HS-5 (cell line): ENCODE data around the gene ALG14.
"Not testable (repeated sequence)": the region's sequence is repeated elsewhere in the genome, so short reads cannot be mapped to it uniquely, and the experiment has no call there.

ENCODE experiments used
- DNase-seq: peaks from one replicate; pipeline ENCODE4 v3.0.0-alpha.2; 2012; ENCODE audit warnings: low read depth

ALG14 gene

DNA sequence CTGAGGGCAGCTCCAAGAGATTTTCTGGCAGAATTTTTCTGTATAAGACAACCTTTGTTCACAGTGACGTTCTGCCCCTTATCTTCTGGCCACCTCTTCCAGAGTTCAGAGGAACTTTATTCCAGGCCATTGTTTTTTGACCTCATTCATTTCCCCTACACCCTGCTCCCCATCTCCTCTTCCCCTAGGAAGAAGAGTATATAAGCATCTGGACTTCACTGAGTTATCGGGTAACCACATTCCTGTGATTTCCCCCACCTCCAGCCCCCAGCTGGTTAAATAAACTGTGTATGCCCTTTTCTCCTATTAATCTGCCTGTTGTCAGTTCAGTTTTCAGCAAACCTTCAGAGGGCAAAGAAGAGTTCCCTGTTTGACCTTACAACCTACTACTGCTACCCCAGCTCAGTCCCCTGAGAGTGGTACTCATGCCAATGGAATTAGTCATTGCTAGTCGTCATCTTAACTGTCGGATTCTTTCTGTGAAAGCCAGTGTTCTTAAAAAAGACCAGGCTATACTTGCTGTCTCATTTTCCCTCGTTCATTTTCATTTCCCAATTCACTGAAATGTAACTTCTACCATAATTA, 14.3 kb upstream of the ALG14 start:
- DNase-seq, result peak; percentile 93

DNA sequence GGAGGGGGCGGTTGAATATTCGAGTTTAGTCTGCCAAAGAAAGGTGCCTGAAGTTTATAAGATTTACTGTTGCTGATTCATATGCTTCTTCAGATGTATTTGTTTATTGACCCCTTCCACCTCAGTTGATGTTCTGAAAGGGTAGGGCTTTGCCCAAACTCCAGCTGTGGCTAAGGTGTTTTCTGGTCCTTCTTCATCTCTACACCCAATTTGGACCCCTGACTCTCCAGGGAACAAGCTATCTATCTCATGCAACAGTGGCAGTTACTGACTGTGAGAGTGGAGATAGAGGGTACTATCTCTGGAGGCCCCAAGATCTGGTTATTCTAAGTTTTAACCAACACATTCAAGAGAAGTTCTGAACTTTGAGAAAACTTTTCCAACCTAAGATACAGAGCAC, 12.6 kb upstream of the ALG14 start:
- no peak for DNase-seq

DNA sequence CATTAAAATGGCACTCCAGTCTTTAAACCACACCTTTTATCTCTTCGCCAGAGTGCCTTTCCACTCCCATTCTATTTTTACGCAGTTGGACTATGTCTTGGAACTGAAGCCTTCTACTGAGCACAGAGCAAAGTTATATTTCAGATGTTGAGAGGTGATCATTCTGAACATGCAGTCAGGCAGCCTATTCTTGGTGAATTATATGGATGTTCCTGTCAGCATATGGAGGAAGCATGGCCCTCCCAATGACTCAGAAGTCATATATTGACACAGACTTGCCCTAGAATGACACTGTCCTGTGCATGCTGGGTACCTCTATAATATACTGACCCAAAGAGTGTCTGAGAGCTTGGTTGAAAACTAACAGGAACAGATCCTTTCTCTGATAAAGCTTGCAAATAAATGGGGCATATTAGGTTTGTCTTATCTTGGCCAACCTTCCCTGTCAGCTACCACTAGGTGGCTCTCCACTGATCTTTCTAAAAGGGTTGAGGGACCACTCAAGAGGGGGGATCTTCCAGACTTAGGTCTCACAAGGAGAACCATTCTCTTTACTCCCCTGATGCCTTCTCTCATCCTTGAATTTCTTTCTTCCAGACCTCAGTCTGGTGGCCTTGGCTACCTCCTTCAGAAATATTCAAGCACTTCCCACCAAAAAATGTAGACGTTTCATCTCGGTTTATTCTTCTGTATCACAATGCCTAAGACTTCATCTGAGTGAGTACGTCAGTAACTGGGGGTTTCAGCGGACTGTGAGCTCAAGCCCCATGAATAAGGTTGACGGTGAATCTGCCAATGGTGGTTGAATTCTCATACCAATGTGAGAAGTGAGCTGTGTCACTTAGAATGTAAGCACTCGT, 11.8 kb upstream of the ALG14 start:
- DNase-seq, result no peak

DNA sequence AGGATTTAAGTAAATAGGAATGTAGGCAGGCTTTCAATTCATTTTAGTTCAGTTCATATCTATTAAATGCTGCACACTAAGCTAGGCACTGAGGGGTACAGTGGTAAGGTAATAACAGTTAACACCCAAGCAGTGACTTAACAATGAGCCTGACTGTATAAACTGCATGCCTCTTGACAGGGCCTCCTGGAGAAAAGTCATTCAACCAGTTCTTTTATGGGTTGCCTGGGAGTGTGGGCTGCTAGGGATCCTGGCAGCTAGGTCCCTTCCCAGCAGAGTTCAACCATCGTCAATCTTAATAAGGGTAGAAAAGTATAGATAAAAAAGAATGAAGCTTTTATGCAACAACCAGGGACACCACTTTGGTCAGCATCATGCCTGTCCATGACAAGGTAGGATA, 8.1 kb upstream of the ALG14 start:
- DNase-seq, result no peak

DNA sequence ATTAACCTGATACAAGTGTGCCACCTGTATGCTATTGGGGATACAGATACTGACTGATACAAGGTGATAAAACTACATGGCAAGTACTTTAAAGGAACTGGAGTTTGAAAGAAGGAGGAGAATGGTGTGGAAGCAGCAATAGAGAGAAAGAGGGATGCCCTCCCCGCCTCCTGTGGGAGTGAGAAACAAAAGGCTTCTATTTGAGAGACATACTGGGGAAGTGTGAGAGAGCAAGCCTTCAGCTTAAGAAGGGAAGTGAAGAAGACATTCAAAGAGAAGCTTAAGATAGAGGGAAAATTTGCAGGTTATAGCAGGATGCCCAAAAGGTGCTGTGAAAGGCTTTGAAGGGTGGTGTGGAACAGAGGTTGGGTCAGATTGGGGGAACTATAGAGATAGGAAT, 7.7 kb upstream of the ALG14 start:
- no peak for DNase-seq

DNA sequence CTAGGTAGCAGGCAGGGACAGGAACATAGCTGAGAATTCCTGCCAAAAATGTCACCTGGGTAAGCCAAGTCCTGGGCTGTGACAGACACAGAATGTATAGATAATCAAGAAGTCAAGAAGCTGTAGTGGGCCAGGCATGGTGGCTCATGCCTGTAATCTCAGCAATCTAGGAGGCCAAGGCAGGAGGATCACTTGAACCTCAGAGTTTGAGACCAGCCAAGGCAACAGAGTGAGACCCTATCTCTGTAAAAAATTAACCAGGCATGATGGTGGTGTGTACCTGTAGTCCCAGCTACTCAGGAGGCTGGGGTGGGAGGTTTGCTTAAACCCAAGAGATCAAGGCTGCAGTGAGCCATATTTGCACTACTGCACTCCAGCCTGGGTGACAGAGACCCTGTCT, 3.3 kb upstream of the ALG14 start:
- no peak for DNase-seq

DNA sequence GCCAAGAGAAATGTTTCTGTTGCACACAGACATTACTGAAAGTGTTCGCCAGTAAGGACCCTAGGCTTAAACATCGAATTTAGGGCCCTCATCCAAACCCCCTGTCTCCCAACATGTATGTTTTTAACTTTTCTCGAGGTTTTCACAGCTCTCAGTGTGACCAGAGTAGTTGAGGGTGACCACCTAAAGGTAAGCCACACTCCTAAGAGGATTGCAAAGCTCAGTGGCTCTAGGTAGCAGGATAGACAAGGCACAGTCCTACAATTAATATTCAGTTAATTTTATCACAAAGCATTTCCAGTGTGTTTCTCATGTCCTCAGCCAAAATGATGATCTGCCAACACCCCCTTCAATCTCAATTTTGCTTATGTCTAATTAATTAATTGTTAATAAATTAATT, 695 bp upstream of the ALG14 start:
- DNase-seq, result no peak

DNA sequence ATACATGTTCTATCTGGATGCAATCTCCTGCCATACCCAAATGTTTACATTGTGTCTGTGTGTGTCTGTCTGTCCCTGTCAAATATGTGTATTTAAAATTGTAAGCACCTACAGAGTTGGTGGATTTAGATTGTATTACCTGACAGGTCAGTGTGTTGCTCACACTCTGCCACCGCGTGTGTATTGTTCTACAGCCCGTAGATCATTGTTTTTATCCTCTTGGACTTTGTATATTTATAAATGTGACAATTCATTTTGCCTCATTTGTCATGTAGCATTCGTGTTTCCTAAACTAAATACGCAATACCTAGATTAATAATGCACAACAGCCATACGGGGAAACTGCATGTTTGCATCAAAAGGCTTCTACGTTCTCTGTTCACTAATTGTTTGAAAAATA, 634 bp downstream of the ALG14 start:
- no peak for DNase-seq

DNA sequence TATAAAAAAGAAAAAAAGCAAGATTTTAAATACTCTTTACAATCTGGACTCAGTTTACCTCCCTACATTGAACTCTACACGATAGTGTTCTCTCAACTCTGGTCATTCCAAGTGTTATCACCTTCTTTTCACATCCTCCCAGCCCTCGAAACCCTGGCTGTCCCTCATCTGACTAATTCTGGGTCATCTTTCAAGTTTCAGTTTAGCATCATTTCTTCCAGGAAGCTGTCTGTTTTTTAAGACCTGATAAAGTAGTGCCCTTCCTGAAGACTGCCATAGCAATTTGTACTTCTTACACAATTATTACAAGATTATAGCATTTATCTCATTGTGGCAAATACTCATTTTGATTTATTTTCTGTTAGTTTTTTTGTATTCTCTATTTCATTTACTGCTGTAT, 1.2 kb downstream of the ALG14 start:
- DNase-seq, result no peak

DNA sequence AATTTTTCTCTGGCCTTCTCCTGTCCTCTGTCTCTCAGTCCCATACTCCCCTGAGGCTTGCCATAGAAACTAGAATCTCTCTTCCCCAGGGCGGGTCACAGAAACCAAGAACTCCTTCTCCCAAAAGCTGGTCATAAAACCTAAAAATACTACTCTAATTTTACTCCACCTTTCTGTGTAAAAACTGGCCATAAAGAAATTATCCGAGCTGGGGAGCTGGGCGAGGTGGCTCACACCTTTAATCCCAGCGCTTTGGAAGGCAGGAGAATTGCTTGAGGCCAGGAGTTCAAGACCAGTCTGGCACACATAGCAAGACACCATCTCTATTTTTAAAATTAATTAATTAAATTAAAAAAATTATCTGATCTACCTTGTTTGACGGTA, 3.0 kb downstream of the ALG14 start:
- no peak for DNase-seq

DNA sequence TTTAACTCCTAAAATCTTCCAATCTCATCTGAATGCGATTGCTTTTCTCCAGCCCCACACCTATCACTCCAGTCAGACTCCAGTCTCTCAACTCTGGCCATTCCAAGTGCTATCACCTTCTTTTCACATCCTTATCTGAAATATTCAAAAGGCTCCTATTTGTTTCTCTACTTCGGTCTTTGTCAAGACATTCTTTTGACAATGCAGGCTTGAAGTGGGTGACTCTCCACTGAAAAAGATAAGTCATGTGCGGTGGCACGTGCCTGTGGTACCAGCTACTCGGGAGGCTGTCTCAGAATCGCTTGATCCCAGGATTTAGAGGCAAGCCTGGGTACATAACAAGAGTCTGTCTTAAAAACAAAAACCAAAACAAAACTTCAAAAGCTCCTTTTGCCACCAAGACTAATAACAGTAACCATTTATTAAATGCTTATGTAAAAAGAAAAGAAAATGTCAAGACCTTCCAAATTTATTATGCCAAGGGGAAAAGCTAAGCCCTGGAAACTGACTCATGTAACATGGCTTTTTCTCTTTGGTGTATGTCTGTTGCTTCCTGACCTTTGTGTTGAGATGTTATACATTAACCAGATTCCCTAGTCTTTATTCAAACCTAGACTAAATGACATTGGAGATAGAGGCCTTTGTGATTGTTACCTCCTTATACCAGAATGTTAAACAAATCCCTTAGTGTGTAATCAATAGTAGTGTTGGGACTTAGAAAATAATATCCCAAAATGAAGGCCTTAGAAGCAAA, 3.6 kb downstream of the ALG14 start:
- DNase-seq, result no peak

DNA sequence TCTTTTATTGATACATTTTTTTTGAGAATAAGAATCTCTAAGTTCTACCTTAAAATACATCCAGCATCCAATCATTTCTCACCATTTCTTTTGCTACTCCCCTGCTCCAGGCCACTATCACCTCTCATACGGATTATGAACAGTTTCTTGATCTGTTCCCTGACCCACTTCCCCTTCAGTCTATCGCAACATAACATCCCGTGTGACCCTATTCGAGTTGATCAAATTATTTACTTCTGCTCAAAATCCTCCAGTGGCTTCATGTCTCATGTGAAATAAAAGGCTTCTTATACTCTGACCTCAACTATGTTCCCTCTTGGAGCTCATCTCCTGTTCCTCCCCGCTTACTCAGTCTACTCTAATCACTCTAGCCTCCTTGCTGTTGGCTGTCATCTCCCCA, 5.2 kb downstream of the ALG14 start:
- no peak for DNase-seq

DNA sequence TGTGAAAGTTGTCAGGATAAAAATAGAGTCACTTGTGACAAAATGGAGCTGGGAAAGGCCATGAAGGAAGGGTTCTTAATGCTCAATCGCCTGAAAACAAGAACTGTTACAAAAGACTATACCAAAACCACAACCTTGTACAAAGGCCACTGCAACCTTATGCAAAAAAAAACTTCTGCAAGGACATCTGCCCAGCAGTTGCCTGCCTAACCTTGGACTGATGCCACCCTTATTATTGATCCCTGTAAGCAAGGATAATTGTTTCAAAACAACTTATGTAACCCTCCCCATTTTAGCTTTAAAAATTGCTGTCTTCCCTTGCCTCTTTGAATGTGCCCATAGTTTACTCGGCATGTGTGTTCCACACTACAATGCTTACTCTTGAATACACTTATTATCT, 5.7 kb downstream of the ALG14 start:
- no peak for DNase-seq

DNA sequence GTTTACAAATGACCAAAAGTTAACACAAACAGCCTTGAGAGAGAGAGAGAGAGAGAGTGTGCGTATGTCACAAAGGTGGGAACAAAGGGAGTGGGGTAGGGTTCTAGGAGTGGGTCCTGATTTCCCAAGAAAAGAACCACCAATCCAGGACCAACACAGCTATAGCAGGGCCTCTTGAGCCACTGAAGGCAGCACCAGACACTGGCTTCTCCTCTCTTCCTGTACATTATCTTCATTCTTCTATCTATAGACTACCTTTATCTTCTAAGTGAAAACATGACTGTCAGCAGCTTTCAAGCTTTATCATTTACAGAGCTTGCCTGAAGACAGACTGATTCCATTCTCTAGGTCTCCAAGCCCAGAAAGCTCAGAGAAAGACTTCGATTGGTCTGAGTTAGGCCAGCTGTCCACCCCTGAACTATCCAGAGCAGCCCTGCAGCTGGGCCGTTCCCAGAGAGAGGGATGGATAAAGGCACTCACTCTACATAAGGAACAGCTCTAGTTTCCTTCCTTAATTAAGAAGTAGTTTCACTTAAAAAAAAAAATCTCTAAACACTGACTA, 11.2 kb downstream of the ALG14 start:
- DNase-seq, result no peak

DNA sequence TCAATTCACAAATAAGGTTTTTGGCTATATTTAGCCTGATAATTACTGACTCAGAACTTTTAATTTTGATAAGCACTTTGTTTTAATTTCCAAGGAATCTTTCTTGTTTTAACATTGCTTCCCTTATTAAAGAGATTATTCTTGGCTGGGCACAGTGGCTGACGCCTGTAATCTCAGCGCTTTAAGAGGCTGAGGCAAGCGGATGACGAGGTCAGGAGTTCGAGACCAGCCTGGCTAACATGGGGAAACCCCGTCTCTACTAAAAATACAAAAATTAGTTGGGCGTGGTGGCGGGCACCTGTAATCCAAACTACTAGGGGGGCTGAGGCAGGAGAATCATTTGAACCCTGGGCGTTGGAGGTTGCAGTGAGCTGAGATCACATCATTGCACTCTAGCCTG, 13.8 kb downstream of the ALG14 start:
- DNase-seq, result no peak

DNA sequence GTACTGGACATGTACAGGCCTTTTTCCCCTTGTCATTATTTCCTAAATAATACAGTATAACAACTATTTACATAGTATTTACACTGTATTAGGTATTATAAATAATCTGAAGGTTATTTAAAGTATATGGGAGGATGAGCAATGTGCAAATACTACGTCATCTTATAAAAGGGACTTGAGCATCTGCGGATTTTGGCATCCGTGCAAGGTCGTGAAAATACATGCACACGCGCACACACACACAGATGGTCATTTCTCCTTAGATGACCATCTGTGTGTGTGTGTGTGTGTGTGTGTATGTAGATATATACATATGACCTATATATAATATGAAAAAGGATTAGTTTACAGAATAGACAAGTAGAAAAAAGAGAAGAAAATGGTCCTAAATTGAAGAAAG, 15.4 kb downstream of the ALG14 start:
- DNase-seq, result no peak

DNA sequence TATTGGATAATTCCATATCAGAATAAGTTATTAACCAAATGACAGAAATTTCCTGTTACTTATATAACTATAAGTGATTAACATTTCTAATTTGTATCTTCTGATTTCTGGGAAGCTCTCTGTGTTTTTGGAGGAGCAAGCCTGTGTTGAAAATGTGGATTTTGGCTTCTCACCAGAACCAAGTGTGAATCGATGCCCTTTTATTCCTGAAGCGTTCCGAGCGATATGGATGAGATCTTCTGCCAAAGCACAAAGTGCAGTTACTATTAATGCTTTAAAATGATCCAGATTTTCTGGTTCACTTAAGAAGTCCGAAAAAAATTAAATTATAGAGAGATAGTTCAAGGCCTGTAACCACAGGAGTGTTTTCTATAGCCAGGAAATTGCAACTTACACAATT, 22.8 kb downstream of the ALG14 start:
- no peak for DNase-seq

DNA sequence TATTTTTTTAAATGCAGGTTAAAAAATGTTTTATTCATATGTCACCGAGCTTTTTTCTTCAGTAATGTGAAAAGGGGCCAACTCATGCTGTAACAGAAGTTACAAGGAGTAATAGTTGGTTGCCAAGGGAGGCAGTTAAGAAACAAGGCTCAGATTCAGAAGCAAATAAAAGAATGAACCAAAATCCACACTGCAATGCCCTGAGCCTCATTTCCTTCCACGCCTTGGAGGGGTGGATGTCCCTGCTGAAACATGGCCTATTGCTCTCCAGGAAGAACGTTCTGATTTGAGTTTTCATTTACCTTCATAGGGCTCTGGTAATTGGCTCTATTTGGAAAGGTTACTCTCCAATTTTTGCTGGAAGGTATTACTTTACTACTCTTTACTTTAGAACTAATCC, 24.4 kb downstream of the ALG14 start:
- DNase-seq, result no peak

DNA sequence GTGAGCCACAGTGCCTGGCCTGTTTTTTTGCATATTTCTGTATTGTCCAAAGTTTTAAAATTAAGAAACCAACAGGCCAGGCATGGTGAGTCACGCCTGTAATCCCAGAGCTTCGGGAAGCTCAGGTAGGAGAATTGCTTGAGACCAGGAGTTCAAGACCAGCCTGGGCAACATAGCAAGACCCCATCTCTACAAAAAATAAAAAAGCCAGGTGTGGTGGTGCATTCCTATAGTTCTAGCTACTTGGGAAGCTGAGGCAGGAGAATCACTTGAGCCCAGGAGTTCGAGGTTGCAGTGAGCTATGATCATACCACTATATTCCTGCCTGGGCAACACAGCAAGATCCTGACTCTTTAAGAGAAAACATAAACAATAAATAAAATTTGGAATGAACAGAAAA, 25.1 kb downstream of the ALG14 start:
- not testable (repeated sequence) for DNase-seq

DNA sequence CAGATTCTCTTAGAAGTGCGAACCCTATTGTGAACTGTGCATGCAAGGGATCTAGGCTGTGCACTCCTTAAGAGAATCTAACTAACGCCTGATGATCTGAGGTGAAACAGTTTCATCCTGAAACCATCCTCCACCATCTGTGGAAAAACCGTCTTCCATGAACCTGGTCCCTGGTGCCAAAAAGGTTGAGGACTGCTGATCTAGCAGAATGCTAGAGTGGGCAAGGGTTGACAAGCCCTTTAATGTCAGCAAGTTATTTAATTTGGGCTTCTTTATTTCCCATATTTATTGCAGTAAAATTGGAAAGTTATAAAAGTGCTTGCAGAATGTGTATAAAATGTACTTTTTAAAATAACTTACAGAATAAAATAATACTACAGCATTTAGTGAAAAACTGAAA, 26.4 kb downstream of the ALG14 start:
- no peak for DNase-seq

DNA sequence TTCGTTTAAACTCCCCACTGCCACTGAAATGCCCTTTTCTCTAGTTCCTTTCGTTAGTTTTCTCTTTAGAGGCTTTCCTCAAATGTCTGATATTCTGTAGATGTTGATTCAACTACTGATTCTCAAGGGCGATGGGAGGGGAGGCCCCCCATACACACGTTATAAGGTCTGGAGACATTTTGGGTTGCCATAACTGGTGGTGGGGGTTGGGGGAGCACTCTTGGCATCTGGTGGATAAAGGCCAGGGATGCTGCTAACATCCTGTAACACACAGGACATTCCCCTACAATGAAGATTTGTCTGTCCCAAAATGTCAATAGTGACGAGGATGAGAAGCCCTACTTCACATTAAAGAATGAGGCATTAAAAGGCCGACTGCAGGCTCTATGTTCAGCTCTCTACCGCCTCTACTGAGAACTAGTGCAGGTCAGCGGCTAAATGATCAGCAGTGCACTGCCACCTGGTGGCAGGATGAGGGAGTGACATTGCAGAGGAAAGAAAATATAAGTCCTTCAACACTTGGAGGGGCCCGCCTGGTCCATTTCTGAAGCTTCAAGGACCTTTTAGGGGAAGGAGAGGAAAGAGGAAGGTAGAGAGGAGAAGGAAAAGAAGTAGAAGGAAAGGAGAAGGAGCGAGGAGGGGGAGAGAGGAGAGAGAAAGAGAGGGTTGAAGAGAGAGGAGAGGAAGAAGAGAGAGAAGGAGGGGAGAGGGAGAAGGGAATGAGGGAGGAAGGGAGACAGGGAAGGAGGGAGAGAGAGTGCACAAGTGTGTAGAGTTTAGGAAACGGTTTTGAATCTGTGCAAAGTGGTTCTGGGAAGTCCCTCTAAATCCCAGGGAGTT, 29.4 kb downstream of the ALG14 start:
- DNase-seq, result peak; percentile 59

DNA sequence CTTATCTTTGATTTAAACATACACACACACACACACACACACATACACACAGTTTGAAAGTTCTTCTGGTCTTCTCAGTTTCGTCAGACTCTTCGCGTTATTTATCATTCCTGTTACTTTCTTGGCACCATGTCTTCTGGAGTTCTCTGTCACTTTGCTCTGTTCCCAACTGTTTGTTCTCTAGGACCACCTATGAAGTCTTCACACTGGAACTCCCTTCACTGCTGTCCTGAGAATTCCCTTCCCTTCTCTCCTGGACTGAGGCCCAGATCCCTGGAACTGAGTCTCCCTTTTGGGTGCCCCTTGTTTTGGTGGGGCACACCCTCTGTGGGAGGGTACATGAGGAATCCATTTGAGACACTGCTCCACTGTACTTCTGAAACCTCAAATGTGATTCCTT, 30.5 kb downstream of the ALG14 start:
- DNase-seq, result no peak
